HepG2 (cell line): Measurements from ENCODE around the gene CDC34. TPM values are rescaled to one million over a fixed set of nuclear protein-coding genes. Genes with fewer than 3 reads are reported as not detected.

Experiments used
- CC2D1A ChIP-seq: sonication (generic); formaldehyde crosslinking; IDR thresholded peaks from 2 replicates; pipeline ENCODE4 v1.8.1; 2023; ENCODE audit warnings: mild to moderate bottlenecking, missing genetic modification reagents
- ETV5 ChIP-seq: IDR thresholded peaks from 2 replicates; pipeline ENCODE4 v1.6.1; 2018; ENCODE audit warnings: missing biosample characterization, missing genetic modification reagents, inconsistent platforms, borderline replicate concordance
- MIXL1 ChIP-seq: IDR thresholded peaks from 2 replicates; pipeline ENCODE4 v1.6.1; 2016
- NR3C1 ChIP-seq: sonication (generic); formaldehyde crosslinking; IDR thresholded peaks from 2 replicates; pipeline ENCODE4 v1.4.0; 2020; ENCODE audit warnings: missing genetic modification reagents
- PHF5A ChIP-seq: IDR thresholded peaks from one replicate; pipeline ENCODE4 v1.6.1; 2018; ENCODE audit warnings: low read depth, missing genetic modification reagents; ENCODE audit not compliant: unreplicated experiment
- RFXAP ChIP-seq: sonication (generic); formaldehyde crosslinking; IDR thresholded peaks from 2 replicates; pipeline ENCODE4 v1.4.0; 2020; ENCODE audit warnings: missing genetic modification reagents, borderline replicate concordance
- SMAD9 ChIP-seq: sonication (generic); formaldehyde crosslinking; IDR thresholded peaks from 2 replicates; pipeline ENCODE4 v1.5.1; 2020; ENCODE audit warnings: mild to moderate bottlenecking, missing genetic modification reagents
- SMARCE1 ChIP-seq: fragments of 450-650 bp; IDR thresholded peaks from 2 replicates; pipeline ENCODE4 v1.6.1; 2017; ENCODE audit warnings: borderline replicate concordance
- ZNF136 ChIP-seq: sonication (generic); formaldehyde crosslinking; IDR thresholded peaks from 2 replicates; pipeline ENCODE4 v1.8.1; 2022; ENCODE audit warnings: low read depth, mild to moderate bottlenecking, moderate library complexity, missing genetic modification reagents
- ZNF207 ChIP-seq: fragments of 450-650 bp; IDR thresholded peaks from 2 replicates; pipeline ENCODE4 v1.6.1; 2016; ENCODE audit warnings: antibody characterized with exemption, borderline replicate concordance
- ZNF367 ChIP-seq: sonication (generic); formaldehyde crosslinking; IDR thresholded peaks from 2 replicates; pipeline ENCODE4 v1.4.0; 2020; ENCODE audit warnings: missing genetic modification reagents, borderline replicate concordance
- ZNF446 ChIP-seq: sonication (generic); formaldehyde crosslinking; IDR thresholded peaks from 2 replicates; pipeline ENCODE4 v1.5.0; 2020; ENCODE audit warnings: mild to moderate bottlenecking, missing genetic modification reagents
- ZNF562 ChIP-seq: sonication (generic); formaldehyde crosslinking; IDR thresholded peaks from 2 replicates; pipeline ENCODE4 v1.8.0; 2022; ENCODE audit warnings: missing genetic modification reagents, borderline replicate concordance
- ZNF713 ChIP-seq: sonication (generic); formaldehyde crosslinking; IDR thresholded peaks from 2 replicates; pipeline ENCODE4 v1.4.0; 2020; ENCODE audit warnings: mild to moderate bottlenecking, missing genetic modification reagents
- ZSCAN22 ChIP-seq: sonication (generic); formaldehyde crosslinking; IDR thresholded peaks from 2 replicates; pipeline ENCODE4 v1.4.0; 2020; ENCODE audit warnings: mild to moderate bottlenecking, missing genetic modification reagents
- polyA plus RNA-seq, 8 experiments: library from polyadenylated mRNA; depleted of rRNA in 3 of 8; stranded (reverse) in 7 of 8; unstranded in 1 of 8; fragments of >200 nt; fragmentation: Illumina TruSeq in 4 of 8; extraction: Trizol in 4 of 8; gene quantifications; 2 replicates each; pipeline versions ENCODE4 v1.2.1 to v1.2.3, GENCODE V29; 2011 to 2016; ENCODE audit warnings: low read depth in 4 of 8, missing spikeins in 1 of 8, mixed read lengths in 1 of 8; ENCODE audit not compliant: insufficient read depth in 1 of 8
- total RNA-seq, 5 experiments: library from RNA; depleted of rRNA; stranded (reverse); fragments of >200 nt; fragmentation: Illumina TruSeq; extraction: Trizol; gene quantifications; 2 replicates each; pipeline ENCODE4 v1.2.3, GENCODE V29; 2016; ENCODE audit warnings: low read depth in 1 of 5
- TF ChIP-seq, protein P1 (sequence below): sonication (generic); formaldehyde crosslinking; IDR thresholded peaks from 2 replicates; pipeline ENCODE4 v1.4.0; 2020; ENCODE audit warnings: missing genetic modification reagents, low read depth, mild to moderate bottlenecking, borderline replicate concordance
- TF ChIP-seq, protein P2 (sequence below): sonication (generic); formaldehyde crosslinking; IDR thresholded peaks from 2 replicates; pipeline ENCODE4 v1.4.0; 2020; ENCODE audit warnings: missing genetic modification reagents
- TF ChIP-seq, protein P3 (sequence below): conservative IDR thresholded peaks from 2 replicates; pipeline ENCODE4 v1.6.1; 2018; ENCODE audit warnings: missing genetic modification reagents
- TF ChIP-seq, protein P4 (sequence below): sonication (generic); formaldehyde crosslinking; IDR thresholded peaks from 2 replicates; pipeline ENCODE4 v1.4.0; 2020; ENCODE audit warnings: mild to moderate bottlenecking, missing genetic modification reagents

Gene CDC34
- total and polyA plus RNA-seq, 2 of the 13 experiments (the other 11 are each of a cell fraction or from before 2014, with no cell fraction given), result 138 to 150 TPM

DNA sequence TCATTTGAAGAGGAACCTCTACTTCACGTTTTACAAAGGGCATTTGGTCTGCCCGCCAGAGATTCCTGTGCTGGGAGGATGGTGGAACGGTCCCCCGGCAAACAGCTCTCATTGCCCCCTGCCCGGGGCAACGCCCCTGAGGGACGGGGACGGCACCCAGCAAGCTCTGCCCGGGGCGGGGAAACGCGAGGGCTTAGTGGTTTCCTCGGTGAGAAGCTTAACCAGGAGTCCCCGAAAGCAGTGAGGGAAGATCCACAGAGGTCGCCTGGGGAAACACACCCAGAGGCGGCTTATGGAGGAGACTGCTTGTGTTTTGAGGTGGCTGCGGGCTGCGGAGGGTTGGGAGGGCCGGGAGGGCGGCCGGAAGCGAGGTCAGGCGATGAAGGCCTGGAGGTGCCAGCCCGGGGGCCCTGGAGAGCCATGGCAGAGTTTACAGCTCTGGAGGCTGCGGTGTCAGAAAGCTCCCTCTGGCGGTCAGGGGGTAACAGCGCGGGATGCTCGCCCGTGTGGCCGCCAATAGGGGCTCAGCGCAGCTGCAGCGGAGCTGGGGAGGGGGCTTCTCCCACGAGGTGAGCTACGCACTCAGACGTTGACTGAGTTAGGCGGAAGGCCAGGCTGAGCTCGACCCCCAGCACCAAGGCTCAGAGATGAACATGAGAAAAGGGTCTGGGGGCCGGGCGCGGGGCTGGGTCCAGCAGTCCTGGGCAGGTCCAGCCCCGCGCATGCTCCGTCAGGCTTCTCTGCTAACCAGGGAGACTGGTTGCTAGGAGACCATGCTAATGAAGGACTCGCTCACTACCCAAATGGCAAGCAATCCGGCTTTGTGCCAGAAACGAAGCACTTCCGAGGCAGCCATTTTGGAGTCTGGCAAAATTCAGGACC, 24.9 kb upstream of the CDC34 start (continued):
- TF ChIP-seq NR3C1 (CRISPR knock-in tag) (no peak), SMAD9 (no peak), ZNF136 (CRISPR knock-in tag) (no peak), ETV5 (CRISPR knock-in tag) (peak; percentile 82), ZNF367 (CRISPR knock-in tag) (no peak), ZSCAN22 (CRISPR knock-in tag) (no peak), PHF5A (no peak), SMARCE1 (no peak), MIXL1 (CRISPR knock-in tag) (no peak; the same call in 1 of the 2 replicates), ZNF207 (no peak), ZNF446 (no peak), ZNF562 (CRISPR knock-in tag) (no peak), CC2D1A (no peak), RFXAP (CRISPR knock-in tag) (no peak), ZNF713 (CRISPR knock-in tag) (no peak)
- TF ChIP-seq, protein P1, sequence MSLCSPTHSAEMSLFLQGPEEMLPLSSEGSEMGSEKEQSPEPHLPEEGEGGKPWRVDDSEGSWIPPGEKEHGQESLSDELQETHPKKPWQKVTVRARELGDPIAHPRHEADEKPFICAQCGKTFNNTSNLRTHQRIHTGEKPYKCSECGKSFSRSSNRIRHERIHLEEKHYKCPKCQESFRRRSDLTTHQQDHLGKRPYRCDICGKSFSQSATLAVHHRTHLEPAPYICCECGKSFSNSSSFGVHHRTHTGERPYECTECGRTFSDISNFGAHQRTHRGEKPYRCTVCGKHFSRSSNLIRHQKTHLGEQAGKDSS (CRISPR knock-in tag), result 0 out of 2 replicates have a peak, but pooled peaks have one; percentile 45
- TF ChIP-seq, protein P2, sequence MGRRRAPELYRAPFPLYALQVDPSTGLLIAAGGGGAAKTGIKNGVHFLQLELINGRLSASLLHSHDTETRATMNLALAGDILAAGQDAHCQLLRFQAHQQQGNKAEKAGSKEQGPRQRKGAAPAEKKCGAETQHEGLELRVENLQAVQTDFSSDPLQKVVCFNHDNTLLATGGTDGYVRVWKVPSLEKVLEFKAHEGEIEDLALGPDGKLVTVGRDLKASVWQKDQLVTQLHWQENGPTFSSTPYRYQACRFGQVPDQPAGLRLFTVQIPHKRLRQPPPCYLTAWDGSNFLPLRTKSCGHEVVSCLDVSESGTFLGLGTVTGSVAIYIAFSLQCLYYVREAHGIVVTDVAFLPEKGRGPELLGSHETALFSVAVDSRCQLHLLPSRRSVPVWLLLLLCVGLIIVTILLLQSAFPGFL (CRISPR knock-in tag), result no peak
- TF ChIP-seq, protein P3, sequence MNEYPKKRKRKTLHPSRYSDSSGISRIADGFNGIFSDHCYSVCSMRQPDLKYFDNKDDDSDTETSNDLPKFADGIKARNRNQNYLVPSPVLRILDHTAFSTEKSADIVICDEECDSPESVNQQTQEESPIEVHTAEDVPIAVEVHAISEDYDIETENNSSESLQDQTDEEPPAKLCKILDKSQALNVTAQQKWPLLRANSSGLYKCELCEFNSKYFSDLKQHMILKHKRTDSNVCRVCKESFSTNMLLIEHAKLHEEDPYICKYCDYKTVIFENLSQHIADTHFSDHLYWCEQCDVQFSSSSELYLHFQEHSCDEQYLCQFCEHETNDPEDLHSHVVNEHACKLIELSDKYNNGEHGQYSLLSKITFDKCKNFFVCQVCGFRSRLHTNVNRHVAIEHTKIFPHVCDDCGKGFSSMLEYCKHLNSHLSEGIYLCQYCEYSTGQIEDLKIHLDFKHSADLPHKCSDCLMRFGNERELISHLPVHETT, result no peak; the same call in 1 of the 2 replicates
- TF ChIP-seq, protein P4, sequence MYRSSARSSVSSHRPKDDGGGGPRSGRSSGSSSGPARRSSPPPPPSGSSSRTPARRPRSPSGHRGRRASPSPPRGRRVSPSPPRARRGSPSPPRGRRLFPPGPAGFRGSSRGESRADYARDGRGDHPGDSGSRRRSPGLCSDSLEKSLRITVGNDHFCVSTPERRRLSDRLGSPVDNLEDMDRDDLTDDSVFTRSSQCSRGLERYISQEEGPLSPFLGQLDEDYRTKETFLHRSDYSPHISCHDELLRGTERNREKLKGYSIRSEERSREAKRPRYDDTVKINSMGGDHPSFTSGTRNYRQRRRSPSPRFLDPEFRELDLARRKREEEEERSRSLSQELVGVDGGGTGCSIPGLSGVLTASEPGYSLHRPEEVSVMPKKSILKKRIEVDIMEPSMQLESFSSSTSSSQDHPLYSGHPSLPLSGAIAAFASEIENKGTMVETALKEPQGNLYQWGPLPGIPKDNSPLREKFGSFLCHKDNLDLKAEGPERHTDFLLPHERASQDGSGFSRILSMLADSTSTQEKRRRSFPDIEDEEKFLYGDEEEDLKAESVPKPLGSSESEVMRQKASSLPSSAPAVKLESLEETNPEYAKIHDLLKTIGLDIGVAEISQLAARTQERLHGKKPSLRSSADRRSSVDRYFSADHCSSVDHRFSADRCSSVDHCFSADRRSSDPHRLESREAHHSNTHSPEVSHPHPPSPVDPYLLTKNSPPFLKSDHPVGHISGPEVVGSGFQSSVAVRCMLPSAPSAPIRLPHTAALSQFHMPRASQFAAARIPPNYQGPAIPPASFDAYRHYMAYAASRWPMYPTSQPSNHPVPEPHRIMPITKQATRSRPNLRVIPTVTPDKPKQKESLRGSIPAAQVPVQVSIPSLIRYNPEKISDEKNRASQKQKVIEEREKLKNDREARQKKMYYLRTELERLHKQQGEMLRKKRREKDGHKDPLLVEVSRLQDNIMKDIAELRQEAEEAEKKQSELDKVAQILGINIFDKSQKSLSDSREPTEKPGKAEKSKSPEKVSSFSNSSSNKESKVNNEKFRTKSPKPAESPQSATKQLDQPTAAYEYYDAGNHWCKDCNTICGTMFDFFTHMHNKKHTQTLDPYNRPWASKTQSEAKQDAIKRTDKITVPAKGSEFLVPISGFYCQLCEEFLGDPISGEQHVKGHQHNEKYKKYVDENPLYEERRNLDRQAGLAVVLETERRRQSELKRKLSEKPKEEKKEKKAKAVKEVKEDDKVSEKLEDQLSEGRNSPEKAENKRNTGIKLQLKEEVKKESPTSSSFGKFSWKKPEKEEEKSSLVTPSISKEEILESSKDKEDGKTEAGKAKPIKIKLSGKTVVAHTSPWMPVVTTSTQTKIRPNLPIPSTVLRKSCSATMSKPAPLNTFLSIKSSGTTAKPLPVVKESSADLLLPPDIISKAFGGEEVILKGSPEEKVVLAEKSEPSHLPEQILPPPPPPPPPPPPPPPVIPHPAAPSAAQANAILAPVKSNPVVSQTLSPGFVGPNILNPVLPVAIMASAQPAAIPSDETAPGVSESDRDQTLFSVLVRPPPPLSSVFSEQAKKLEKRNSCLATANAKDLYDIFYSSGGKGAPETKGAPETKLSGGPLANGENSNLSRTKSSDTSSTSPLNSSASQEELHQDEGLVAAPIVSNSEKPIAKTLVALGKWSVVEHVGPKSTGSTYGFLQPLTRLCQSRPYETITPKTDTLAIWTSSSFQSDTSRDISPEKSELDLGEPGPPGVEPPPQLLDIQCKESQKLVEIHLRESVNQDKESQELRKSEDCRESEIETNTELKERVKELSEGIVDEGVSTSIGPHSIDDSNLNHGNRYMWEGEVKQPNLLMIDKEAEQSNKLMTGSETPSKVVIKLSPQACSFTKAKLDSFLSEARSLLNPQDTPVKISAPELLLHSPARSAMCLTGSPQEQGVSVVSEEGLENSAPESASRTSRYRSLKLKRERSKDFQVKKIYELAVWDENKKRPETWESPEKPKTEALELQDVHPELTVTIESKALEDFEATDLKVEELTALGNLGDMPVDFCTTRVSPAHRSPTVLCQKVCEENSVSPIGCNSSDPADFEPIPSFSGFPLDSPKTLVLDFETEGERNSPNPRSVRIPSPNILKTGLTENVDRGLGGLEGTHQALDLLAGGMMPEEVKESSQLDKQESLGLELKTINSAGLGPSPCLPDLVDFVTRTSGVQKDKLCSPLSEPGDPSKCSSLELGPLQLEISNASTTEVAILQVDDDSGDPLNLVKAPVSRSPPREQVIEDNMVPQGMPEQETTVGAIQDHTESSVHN (CRISPR knock-in tag), result no peak
